Thoracic aorta (tissue), 2 donors: ENCODE results near the gene GALR2. TPM values are rescaled to one million over a fixed set of nuclear protein-coding genes. Genes with fewer than 3 reads are reported as not detected.

Experiments used
- ATAC-seq: fragments of 150-250 bp; one replicate; pipeline ENCODE4 v1.8.0; 2017; ENCODE audit warnings: low read depth; ENCODE audit not compliant: insufficient number of reproducible peaks, low FRiP score
- DNase-seq: peaks from one replicate; pipeline ENCODE4 v3.0.0-alpha.2; 2020; ENCODE audit warnings: low spot score
- H3K27ac ChIP-seq, 2 donors: fragments of 200-600 bp; sonication (generic); 1 replicate in 1 of 2; 2 replicates in 1 of 2; pipeline ENCODE4 v1.5.1; 2016; ENCODE audit warnings: mild to moderate bottlenecking in 2 of 2, moderate library complexity in 2 of 2
- H3K27me3 ChIP-seq: fragments of 200-600 bp; sonication (generic); replicated peaks from 2 replicates; pipeline ENCODE4 v1.6.0; 2016; ENCODE audit warnings: mild to moderate bottlenecking; ENCODE audit not compliant: insufficient read depth
- H3K36me3 ChIP-seq: fragments of 200-600 bp; sonication (generic); one replicate; pipeline ENCODE4 v1.5.1; 2016
- H3K4me1 ChIP-seq, 2 donors: fragments of 200-600 bp; sonication (generic); 1 replicate in 1 of 2; 2 replicates in 1 of 2; pipeline versions ENCODE4 v1.5.1 to v1.6.0; 2016; ENCODE audit warnings: low read depth in 2 of 2, mild to moderate bottlenecking in 1 of 2; ENCODE audit not compliant: control insufficient read depth in 1 of 2
- H3K4me3 ChIP-seq: fragments of 200-600 bp; sonication (generic); 2 replicates; pipeline ENCODE4 v1.5.1; 2016; ENCODE audit warnings: mild to moderate bottlenecking
- H3K9me3 ChIP-seq: fragments of 200-600 bp; sonication (generic); 2 replicates; pipeline ENCODE4 v1.5.1; 2016
- total RNA-seq, 2 donors: library from RNA; depleted of rRNA; stranded (reverse); fragments of >200 nt; gene quantifications; one replicate each; pipeline versions ENCODE4 v1.1.0 to v1.2.3, GENCODE V29; 2016
- TF ChIP-seq, protein P1 (sequence below): fragments of 200-600 bp; sonication (generic); IDR thresholded peaks from one replicate; pipeline ENCODE4 v1.5.1; 2019; ENCODE audit warnings: antibody characterized with exemption

The GALR2 gene
- total RNA-seq, 2 donors from 2014 or later, result 1.4 TPM; not detected in 1

DNA sequence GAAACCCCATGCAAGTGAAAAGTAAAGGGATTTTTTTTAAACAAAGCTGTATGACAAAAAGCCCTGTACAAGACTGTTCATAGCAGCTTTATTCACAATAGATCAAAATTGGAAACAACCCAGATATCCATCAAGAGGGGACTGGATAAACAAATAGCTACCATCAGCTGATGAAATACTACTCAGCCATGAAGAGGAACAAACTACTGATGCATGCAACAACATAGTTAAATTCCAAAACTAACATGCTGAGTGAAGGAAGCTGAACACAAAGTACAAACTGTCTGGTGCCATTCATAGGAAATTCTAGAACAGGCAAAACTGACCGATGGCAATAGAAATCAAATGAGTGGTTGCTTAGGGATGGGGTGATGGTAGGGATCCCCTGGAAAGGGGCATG lies 51.3 kb downstream of the GALR2 start:
- Histone ChIP-seq H3K9me3 (no peaks in the 10 kb centered on the region), H3K27ac (no peak overlapping the region), H3K4me1 (peaks cover 0 to 12% of the 10 kb centered on the region in 2 donors), H3K36me3 (no peaks in the 10 kb centered on the region), H3K27me3 (no peaks in the 10 kb centered on the region), H3K4me3 (no peak overlapping the region)
- DNase-seq (no peak), ATAC-seq (no peak)
- TF ChIP-seq, protein P1, sequence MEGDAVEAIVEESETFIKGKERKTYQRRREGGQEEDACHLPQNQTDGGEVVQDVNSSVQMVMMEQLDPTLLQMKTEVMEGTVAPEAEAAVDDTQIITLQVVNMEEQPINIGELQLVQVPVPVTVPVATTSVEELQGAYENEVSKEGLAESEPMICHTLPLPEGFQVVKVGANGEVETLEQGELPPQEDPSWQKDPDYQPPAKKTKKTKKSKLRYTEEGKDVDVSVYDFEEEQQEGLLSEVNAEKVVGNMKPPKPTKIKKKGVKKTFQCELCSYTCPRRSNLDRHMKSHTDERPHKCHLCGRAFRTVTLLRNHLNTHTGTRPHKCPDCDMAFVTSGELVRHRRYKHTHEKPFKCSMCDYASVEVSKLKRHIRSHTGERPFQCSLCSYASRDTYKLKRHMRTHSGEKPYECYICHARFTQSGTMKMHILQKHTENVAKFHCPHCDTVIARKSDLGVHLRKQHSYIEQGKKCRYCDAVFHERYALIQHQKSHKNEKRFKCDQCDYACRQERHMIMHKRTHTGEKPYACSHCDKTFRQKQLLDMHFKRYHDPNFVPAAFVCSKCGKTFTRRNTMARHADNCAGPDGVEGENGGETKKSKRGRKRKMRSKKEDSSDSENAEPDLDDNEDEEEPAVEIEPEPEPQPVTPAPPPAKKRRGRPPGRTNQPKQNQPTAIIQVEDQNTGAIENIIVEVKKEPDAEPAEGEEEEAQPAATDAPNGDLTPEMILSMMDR, result no peak

Other genes starting within 250 kb of the GALR2 start
- gene UNC13D, start 230.4 kb upstream of the GALR2 start, total RNA-seq, result 10 to 100 TPM; 13.5 to 36.0 TPM
- 10 to 100 TPM; 55.8 to 83.1 TPM for gene WBP2, start 219.4 kb upstream of the GALR2 start, total RNA-seq
- gene TRIM47, start 196.2 kb upstream of the GALR2 start, total RNA-seq, result 10 to 100 TPM; 58.9 to 94.0 TPM
- gene TRIM65, start 177.8 kb upstream of the GALR2 start, total RNA-seq, result 10 to 100 TPM; 21.4 to 22.6 TPM
- gene MRPL38, start 169.9 kb upstream of the GALR2 start, total RNA-seq, result 10 to 100 TPM; 42.4 to 56.2 TPM
- gene FBF1, start 133.7 kb upstream of the GALR2 start, total RNA-seq, result 1 to 10 TPM; 6.3 to 8.0 TPM
- 10 to 100 TPM; 22.5 to 37.6 TPM for gene ACOX1, start 95.6 kb upstream of the GALR2 start, total RNA-seq
- 1 to 10 TPM; 6.0 to 8.1 TPM for gene TEN1, start 95.5 kb upstream of the GALR2 start, total RNA-seq
- gene CDK3, start 73.9 kb upstream of the GALR2 start, total RNA-seq, result 1 to 10 TPM; 3.2 to 4.9 TPM
- gene EVPL, start 47.5 kb upstream of the GALR2 start, total RNA-seq, result 1 to 10 TPM; 1.4 to 1.6 TPM
- 10 to 100 TPM; 19.1 to 39.9 TPM for gene SRP68, start 2.3 kb upstream of the GALR2 start, total RNA-seq
- not detected for gene ZACN, start 4.4 kb downstream of the GALR2 start, total RNA-seq
- 10 to 100 TPM; 79.7 to 94.0 TPM for gene EXOC7, start 29.0 kb downstream of the GALR2 start, total RNA-seq
- gene FOXJ1, start 66.5 kb downstream of the GALR2 start, total RNA-seq, result not detected
- 1 to 10 TPM in 1 of 2 donors, under 1 TPM in 1; 0.41 to 1.9 TPM for gene RNF157, start 165.7 kb downstream of the GALR2 start, total RNA-seq
- gene UBALD2, start 190.6 kb downstream of the GALR2 start, total RNA-seq, result 10 to 100 TPM in 1 of 2 donors, 1 to 10 TPM in 1; 9.9 to 14.9 TPM
- gene QRICH2, start 233.5 kb downstream of the GALR2 start, total RNA-seq, result 1 to 10 TPM; 6.1 to 6.9 TPM